Large intestine (tissue), 3 donors: Measurements from ENCODE around the gene LTB4R. TPM values are rescaled to one million over a fixed set of nuclear protein-coding genes. Genes with fewer than 3 reads are reported as not detected.
"Not testable (repeated sequence)": the region's sequence is repeated elsewhere in the genome, so short reads cannot be mapped to it uniquely, and the experiment has no call there.

Experiments
- DNase-seq, 2 donors: peaks; one replicate each; pipeline versions ENCODE4 v3.0.0 to v3.0.0-alpha.2; 2013
- H3K27ac ChIP-seq: one replicate; pipeline ENCODE4 v1.5.1; 2013; ENCODE audit warnings: low read length
- H3K27me3 ChIP-seq: 2 replicates; pipeline ENCODE4 v1.6.1; 2013; ENCODE audit warnings: low read length; ENCODE audit not compliant: control insufficient read depth, insufficient read depth
- H3K36me3 ChIP-seq: 2 replicates; pipeline ENCODE4 v1.6.1; 2013; ENCODE audit warnings: low read length; ENCODE audit not compliant: control insufficient read depth, insufficient read depth
- H3K4me1 ChIP-seq: one replicate; pipeline ENCODE4 v1.6.1; 2013; ENCODE audit warnings: low read length; ENCODE audit not compliant: control insufficient read depth, insufficient read depth
- H3K4me3 ChIP-seq: one replicate; pipeline ENCODE4 v1.5.1; 2013; ENCODE audit warnings: low read length
- H3K9me3 ChIP-seq: one replicate; pipeline ENCODE4 v1.6.1; 2013; ENCODE audit warnings: mild to moderate bottlenecking, low read depth, low read length, moderate library complexity; ENCODE audit not compliant: control insufficient read depth
- WGBS: methylation state at CpG from one replicate; pipeline ENCODE4 v1.1.5; 2013; ENCODE audit warnings: low lambda C conversion rate; ENCODE audit not compliant: insufficient coverage; 5-methylcytosine and 5-hydroxymethylcytosine counted together
- polyA plus RNA-seq: library from polyadenylated mRNA; unstranded; fragments of 120-200 nt; gene quantifications from one replicate; pipeline ENCODE4 v1.2.1, GENCODE V29; 2013

Gene LTB4R
- polyA plus RNA-seq, 1 donor = 7.2 TPM

DNA sequence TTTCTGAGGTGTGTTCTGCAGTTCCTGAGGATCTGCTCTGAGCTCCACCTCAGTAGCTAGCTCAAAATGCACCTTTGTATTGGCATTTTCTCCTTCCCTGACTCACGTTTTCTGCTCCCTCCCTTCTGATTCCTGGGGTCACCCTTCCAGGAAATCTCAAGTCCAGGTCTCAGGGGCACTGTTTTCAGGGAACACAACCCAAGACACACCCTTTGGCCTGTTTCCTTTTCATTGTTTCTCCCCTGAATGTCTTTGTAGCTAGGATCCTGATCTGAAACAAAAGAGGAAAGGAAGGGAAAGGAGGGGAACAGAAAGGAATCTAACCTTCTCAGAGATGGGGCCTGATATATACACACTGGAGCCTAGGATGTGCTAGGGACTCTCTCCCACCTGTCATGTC is 35.8 kb downstream of the LTB4R start:
- H3K27me3 ChIP-seq = no peaks in the 10 kb centered on the region
- H3K4me1 ChIP-seq = peaks cover 11% of the 10 kb centered on the region
- no peaks in the 10 kb centered on the region for H3K9me3 ChIP-seq
- no CpG with 5 or more reads among the region's 1 CpG for WGBS
- no peak overlapping the region for H3K4me3 ChIP-seq
- no peak overlapping the region for H3K27ac ChIP-seq
- peak in 1 of 2 donors; percentile 58 for DNase-seq
- H3K36me3 ChIP-seq = no peaks in the 10 kb centered on the region

DNA sequence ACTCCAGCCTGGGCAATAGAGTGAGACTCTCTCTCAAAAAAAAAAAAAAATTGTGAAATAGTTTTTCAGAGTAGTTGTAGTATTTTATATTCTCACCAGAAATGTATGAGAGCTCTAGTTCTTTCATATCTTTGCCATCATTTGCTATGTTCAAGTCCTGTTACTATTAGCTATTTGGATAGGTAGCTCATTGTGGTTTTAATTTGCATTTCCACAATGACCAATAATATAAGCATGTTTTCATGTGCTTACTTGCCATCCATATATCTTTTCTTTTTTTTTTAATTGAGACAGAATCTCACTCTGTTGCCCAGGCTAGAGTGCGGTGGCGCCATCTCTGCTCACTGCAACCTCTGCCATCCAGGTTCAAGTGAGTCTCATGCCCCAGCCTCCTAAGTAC is 36.9 kb downstream of the LTB4R start:
- Histone ChIP-seq H3K27me3 (no peaks in the 10 kb centered on the region), H3K4me1 (peaks cover 11% of the 10 kb centered on the region), H3K9me3 (no peaks in the 10 kb centered on the region), H3K4me3 (no peak overlapping the region), H3K36me3 (no peaks in the 10 kb centered on the region), H3K27ac (no peak overlapping the region)
- no peak for DNase-seq
- WGBS = no CpG with 5 or more reads among the region's 2 CpGs

DNA sequence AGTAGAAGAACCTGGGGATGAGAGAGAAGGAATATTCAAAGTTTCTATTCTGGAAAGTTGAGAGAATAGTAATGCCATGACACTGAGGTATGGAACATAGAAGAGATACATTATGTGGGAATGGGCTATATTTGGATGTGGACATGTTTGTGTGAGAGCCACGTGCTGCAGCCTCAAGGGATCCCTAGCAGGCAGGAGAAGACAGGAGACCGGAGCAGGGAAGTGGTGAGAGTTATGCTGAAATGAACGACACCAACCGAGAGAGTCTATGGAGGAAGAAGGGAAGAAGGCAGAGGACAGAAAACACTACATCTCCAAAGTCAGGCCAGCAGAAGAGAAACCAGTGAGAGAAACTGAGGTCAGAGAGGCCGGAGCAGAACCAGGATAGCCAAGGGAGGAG is 38.4 kb downstream of the LTB4R start:
- Histone ChIP-seq H3K4me3 (no peak overlapping the region), H3K9me3 (no peaks in the 10 kb centered on the region), H3K27ac (no peak overlapping the region), H3K27me3 (no peaks in the 10 kb centered on the region), H3K36me3 (no peaks in the 10 kb centered on the region), H3K4me1 (peaks cover 12% of the 10 kb centered on the region)
- 83% methylated on average over 3 of the region's 5 CpGs for WGBS
- DNase-seq = no peak

DNA sequence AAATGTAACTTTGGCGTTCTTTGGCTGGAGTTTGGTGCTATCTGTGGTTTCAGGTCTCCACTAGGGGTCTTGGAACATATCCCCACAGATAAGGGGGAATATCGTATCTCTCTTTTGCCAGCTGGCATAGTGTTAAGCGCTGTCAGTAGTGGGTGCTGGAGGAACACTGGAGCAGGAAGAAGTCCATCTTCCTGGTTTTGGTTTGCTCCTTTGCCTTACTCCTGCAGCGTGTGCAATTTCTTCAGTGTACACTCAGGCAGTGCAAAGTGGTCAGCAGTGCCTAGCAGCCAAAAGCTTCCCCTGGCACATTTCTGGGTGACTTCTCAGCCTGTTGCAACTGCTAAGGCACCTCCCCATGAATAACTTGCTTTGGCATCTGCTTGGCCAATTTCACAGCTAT is 40.2 kb downstream of the LTB4R start:
- Histone ChIP-seq H3K4me1 (peaks cover 11% of the 10 kb centered on the region), H3K9me3 (no peaks in the 10 kb centered on the region), H3K27ac (no peak overlapping the region), H3K27me3 (no peaks in the 10 kb centered on the region), H3K36me3 (no peaks in the 10 kb centered on the region), H3K4me3 (no peak overlapping the region)
- WGBS = no CpG with 5 or more reads among the region's 4 CpGs
- no peak for DNase-seq

DNA sequence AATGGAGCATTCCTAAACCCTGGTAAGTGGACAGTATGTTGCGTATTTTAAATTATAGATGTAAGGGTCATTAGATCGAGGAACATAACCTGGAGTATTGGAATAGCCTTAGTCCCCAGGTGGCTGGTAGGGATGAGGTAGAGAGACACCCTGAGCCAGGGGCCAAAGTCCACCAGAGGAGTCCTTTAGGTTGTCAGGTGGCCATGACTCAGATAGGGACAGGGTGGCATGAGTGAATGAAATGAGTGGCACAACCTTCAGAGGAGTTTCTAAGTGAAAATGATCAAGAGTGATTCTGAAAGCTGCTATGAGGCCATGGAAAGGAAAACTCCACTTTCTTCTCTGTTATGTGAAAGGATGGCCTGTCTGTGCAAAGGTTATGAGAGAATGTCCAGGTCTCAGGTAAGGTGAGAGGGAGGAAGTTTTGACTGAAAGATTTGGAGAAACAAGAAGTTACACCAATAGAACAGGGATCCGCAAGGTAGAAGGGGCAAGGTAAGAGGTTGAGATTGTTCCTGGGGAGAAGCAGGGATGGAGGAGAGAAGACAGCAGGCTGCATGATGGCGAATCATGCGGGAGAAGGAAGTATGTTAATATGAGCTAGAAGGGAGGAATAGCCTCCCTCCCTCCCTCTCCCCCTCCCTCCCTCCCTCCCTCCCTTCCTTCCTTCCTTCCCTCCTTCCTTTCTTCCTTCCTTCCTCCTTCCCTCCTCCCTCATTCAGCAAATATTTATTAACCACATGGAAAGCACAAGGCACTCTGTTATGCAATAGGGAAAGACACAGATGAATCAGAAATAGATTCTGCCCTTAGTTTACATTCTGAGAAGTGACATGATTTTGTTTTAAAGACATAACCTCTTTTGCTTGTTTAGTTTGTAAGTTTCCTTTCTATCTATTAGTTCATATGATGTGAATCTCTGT is 42.5 kb downstream of the LTB4R start:
- Histone ChIP-seq H3K27me3 (peaks cover 2% of the 10 kb centered on the region), H3K9me3 (no peaks in the 10 kb centered on the region), H3K27ac (peak overlapping the region; percentile 84), H3K4me3 (no peak overlapping the region), H3K36me3 (no peaks in the 10 kb centered on the region), H3K4me1 (peaks cover 7% of the 10 kb centered on the region)
- peak; percentile 78 to 89 for DNase-seq
- 40% methylated on average over 1 of the region's 5 CpGs for WGBS

DNA sequence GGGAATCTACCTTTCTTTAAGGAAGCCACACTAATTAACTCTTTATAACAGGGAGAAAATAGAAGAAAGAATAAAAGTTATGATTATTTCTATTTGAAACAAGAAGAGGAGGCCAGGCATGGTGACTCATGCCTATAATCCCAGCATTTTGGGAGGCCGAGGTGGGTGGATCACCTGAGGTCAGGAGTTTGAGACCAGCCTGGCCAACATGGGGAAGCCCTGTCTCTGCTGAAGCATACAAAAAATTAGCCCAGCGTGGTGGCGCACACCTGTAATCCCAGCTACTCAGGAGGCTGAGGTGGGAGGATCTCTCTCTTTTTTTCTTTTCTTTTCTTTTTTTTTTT is 43.2 kb downstream of the LTB4R start:
- not testable (repeated sequence) for H3K4me3 ChIP-seq, DNase-seq, H3K27me3 ChIP-seq, H3K36me3 ChIP-seq, H3K4me1 ChIP-seq, H3K9me3 ChIP-seq
- WGBS = no CpG with 5 or more reads among the region's 3 CpGs
- peak overlapping the region; percentile 14 for H3K27ac ChIP-seq

DNA sequence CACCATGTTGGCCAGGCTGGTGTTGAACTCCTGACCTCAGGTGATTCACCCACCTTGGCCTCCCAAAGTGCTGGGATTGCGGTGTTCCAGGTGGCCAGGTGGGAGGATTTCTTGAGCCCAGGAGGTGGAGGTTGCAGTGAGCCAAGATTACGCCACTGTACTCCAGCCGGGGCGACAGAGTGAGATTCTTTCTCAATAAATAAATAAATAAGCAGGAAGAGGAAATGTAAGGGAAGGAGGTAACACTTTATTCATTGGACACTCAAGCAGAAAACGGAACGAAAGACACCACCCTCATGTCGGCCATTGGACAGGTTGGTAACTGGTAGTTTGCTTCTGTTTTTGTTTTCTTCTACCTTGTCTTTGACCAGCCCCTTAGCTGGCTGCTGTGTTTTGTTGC is 43.7 kb downstream of the LTB4R start:
- WGBS = no CpG with 5 or more reads among the region's 7 CpGs
- no peak for DNase-seq
- no peak overlapping the region for H3K27ac ChIP-seq
- H3K9me3 ChIP-seq = no peaks in the 10 kb centered on the region
- H3K27me3 ChIP-seq = peaks cover 2% of the 10 kb centered on the region
- H3K4me1 ChIP-seq = peaks cover 7% of the 10 kb centered on the region
- H3K36me3 ChIP-seq = no peaks in the 10 kb centered on the region
- H3K4me3 ChIP-seq = no peak overlapping the region

DNA sequence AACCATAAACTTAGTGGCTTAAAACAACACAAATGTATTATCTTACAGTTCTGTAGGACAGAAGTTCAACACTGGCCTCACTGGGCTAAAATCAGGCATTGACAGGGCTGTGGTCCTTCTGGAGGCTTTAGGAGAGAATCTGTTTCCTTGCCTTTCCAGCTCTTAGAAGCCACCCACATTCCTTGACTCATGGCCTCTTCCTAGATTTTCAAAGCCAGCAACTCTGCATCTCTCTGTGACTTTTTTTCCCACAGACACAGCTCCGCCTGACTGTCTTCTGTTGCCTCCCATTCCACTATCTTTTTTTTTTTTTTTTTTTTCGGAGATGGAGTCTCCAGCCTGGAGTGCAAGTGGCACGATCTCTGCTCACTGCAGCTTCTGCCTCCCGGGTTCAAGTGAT is 44.9 kb downstream of the LTB4R start:
- no CpG with 5 or more reads among the region's 4 CpGs for WGBS
- H3K9me3 ChIP-seq = no peaks in the 10 kb centered on the region
- no peak overlapping the region for H3K27ac ChIP-seq
- H3K36me3 ChIP-seq = no peaks in the 10 kb centered on the region
- peaks cover 7% of the 10 kb centered on the region for H3K4me1 ChIP-seq
- no peak for DNase-seq
- H3K4me3 ChIP-seq = no peak overlapping the region
- peaks cover 2% of the 10 kb centered on the region for H3K27me3 ChIP-seq

DNA sequence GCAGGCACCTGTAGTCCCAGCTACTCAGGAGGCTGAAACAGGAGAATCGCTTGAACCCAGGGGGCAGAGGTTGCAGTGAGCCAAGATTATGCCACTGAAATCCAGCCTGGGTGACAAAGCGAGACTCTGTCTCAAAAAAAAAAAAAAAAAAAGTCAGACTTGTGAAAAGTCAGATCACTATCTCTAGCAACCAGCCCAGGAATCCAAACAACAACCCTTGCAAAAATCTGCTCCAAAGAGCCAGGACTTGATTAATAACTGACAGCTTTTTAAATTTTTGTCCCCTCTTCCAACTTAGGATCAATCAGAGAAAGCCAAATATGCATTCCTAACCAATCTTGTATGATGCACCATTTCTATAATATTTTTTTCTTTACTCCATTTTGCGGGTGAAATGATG is 49.0 kb downstream of the LTB4R start:
- Histone ChIP-seq H3K36me3 (no peaks in the 10 kb centered on the region), H3K4me3 (no peak overlapping the region), H3K27ac (no peak overlapping the region), H3K9me3 (no peaks in the 10 kb centered on the region), H3K27me3 (peaks cover 2% of the 10 kb centered on the region), H3K4me1 (peaks cover 3% of the 10 kb centered on the region)
- DNase-seq = no peak
- WGBS = 100% methylated on average over 1 of the region's 3 CpGs

DNA sequence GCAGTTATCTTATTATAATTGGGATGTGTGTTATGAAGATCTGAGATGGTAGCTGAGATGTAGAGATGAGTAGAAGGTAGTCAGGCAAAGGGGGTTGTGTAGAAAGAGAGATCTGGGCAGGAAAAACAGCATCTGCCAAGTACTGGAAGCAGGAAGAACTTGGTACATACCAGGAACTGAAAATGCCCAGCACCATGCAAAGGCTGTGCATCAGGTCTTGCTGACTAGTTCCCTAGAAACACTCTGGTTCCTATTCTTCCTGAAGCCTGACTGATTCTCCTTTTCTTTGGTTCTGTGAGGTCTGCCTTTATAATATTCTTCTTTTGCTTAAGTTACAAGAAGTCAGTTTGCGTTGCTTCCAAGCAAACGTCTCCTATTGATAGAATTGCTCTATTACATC is 50.0 kb downstream of the LTB4R start:
- 83% methylated on average over 2 of the region's 2 CpGs for WGBS

More for the DNA sequence above, 50.0 kb downstream of the LTB4R start:
- Histone ChIP-seq H3K27ac (no peak overlapping the region), H3K4me1 (peaks cover 8% of the 10 kb centered on the region), H3K27me3 (peaks cover 2% of the 10 kb centered on the region), H3K4me3 (no peak overlapping the region), H3K9me3 (no peaks in the 10 kb centered on the region), H3K36me3 (no peaks in the 10 kb centered on the region)
- no peak for DNase-seq
